ENCODE measurements around the gene SMG1. TPM values are rescaled to one million over a fixed set of nuclear protein-coding genes. Genes with fewer than 3 reads are reported as not detected.
"Not testable (repeated sequence)": the region's sequence is repeated elsewhere in the genome, so short reads cannot be mapped to it uniquely, and the experiment has no call there.

Gene SMG1
- total and polyA plus RNA-seq, 4 donors, result 5.3 to 70.8 (median 22.3) TPM

DNA sequence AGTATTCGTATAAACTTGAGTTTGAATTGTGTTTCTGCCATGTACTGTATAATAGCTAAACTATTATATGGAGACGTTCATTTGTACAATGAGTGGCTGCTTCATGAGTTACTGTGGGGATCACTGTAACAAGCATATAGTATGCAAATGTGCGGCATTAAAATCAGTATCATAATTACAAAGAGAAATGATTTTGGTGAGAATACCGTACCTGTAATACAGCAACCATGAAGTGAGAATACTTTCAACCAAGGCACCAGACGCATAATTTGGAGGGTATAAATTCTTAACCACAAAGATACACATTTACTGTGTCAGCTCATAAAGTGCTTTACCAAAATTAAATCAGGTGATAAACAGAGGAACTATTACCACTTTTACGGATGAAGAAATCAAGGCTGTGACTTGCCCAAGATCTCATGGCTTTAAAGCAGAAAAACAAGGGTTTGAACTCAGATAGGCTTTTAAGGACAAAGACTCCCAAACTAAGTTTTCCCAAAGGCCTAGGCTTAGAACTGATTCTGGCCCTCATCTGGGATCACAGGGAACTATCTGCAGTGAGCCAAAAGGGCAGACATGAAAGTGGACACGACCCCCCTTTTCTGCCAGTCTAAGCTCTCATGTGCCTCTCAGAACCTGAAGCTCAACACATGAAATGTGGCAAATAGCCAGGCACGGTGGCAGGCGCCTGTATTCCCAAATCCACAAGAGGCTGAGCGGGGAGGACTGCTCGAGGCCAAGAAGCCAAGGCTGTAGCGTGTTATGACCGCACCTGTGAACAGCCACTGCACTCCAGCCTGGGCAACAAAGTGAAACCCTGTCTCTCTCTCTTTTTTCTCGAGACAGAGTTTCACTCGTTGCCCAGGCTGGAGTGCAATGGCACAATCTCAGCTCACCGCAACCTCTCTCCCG, 142.5 kb downstream of the SMG1 start (continued):
- TF ChIP-seq RAD21 (IDR thresholded peaks at IDR 0.05), result no peak
- TF ChIP-seq TAF1 (conservative IDR thresholded peaks at IDR 0.05), result no peak
- no peak for TF ChIP-seq NR2F2 (IDR thresholded peaks at IDR 0.05)
- TF ChIP-seq EGR1 (IDR thresholded peaks at IDR 0.05; ENCODE audit: low read depth in 2 of 2), result no peak
- TF ChIP-seq, protein P1, sequence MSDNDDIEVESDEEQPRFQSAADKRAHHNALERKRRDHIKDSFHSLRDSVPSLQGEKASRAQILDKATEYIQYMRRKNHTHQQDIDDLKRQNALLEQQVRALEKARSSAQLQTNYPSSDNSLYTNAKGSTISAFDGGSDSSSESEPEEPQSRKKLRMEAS (IDR thresholded peaks at IDR 0.05), result no peak
- TF ChIP-seq GABPA (IDR thresholded peaks at IDR 0.05 in 1 of 2, conservative IDR thresholded peaks at IDR 0.05 in 1 of 2), result no peak
- TF ChIP-seq SP1 (IDR thresholded peaks at IDR 0.05), result no peak

DNA sequence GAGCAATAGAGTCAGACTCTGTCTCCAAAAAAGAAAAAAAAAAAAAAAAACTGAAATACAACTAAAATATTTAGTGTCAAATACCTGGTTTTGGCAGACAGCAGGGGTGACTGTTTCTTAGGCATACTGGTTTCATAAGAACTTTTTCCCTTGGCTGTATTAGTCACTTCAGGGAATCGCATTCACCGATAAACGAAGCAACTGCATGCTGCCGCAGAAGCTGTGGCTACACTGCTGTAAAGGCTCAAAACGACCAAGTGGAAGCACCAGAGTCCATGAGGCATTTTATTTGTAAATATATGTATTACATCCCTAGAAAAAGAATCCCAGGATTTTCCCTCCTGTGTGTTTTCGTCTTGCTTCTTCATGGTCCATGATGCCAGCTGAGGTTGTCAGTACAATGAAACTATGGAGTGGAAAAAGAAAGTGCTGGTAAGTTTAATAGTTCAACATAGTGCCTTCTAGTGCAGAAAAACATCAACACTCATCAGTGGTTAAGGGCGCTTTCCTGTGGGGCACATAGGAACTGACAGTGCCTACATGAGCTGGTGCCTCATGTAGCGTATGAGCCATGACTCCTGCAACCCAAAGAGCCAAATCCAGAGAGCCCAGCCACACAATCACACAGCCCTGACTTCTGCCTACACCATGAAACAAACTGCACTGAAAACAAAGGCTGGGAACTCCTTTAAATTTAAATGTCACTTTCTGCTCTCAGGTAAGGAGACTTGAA, 143.3 kb downstream of the SMG1 start:
- no peaks in the 10 kb centered on the region for H3K9me3 ChIP-seq (ENCODE audit: control insufficient read depth in 4 of 4, low read length in 3 of 4)
- peaks cover 19 to 48% (median 32%) of the 10 kb centered on the region in 4 donors for H3K36me3 ChIP-seq (ENCODE audit: control insufficient read depth in 4 of 4, insufficient read depth in 3 of 4, low read depth in 1 of 4, low read length in 3 of 4)
- H3K4me3 ChIP-seq (ENCODE audit: low read depth in 1 of 3, low read length in 3 of 3), result no peak overlapping the region
- TF ChIP-seq HNF4G (IDR thresholded peaks at IDR 0.05) (no peak), FOXA2 (IDR thresholded peaks at IDR 0.05) (no peak), HNF4A (conservative IDR thresholded peaks at IDR 0.05) (no peak), FOXA1 (IDR thresholded peaks at IDR 0.05) (no peak), TAF1 (conservative IDR thresholded peaks at IDR 0.05) (no peak), SP1 (IDR thresholded peaks at IDR 0.05) (no peak), NR2F2 (IDR thresholded peaks at IDR 0.05) (no peak), RXRA (IDR thresholded peaks at IDR 0.05) (no peak), RAD21 (IDR thresholded peaks at IDR 0.05) (no peak), EGR1 (IDR thresholded peaks at IDR 0.05; ENCODE audit: low read depth in 2 of 2) (no peak)
- TF ChIP-seq, protein P2, sequence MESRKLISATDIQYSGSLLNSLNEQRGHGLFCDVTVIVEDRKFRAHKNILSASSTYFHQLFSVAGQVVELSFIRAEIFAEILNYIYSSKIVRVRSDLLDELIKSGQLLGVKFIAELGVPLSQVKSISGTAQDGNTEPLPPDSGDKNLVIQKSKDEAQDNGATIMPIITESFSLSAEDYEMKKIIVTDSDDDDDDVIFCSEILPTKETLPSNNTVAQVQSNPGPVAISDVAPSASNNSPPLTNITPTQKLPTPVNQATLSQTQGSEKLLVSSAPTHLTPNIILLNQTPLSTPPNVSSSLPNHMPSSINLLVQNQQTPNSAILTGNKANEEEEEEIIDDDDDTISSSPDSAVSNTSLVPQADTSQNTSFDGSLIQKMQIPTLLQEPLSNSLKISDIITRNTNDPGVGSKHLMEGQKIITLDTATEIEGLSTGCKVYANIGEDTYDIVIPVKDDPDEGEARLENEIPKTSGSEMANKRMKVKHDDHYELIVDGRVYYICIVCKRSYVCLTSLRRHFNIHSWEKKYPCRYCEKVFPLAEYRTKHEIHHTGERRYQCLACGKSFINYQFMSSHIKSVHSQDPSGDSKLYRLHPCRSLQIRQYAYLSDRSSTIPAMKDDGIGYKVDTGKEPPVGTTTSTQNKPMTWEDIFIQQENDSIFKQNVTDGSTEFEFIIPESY (IDR thresholded peaks at IDR 0.05), result no peak
- TF ChIP-seq, protein P3, sequence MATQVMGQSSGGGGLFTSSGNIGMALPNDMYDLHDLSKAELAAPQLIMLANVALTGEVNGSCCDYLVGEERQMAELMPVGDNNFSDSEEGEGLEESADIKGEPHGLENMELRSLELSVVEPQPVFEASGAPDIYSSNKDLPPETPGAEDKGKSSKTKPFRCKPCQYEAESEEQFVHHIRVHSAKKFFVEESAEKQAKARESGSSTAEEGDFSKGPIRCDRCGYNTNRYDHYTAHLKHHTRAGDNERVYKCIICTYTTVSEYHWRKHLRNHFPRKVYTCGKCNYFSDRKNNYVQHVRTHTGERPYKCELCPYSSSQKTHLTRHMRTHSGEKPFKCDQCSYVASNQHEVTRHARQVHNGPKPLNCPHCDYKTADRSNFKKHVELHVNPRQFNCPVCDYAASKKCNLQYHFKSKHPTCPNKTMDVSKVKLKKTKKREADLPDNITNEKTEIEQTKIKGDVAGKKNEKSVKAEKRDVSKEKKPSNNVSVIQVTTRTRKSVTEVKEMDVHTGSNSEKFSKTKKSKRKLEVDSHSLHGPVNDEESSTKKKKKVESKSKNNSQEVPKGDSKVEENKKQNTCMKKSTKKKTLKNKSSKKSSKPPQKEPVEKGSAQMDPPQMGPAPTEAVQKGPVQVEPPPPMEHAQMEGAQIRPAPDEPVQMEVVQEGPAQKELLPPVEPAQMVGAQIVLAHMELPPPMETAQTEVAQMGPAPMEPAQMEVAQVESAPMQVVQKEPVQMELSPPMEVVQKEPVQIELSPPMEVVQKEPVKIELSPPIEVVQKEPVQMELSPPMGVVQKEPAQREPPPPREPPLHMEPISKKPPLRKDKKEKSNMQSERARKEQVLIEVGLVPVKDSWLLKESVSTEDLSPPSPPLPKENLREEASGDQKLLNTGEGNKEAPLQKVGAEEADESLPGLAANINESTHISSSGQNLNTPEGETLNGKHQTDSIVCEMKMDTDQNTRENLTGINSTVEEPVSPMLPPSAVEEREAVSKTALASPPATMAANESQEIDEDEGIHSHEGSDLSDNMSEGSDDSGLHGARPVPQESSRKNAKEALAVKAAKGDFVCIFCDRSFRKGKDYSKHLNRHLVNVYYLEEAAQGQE (IDR thresholded peaks at IDR 0.05), result no peak
- TF ChIP-seq, protein P4, sequence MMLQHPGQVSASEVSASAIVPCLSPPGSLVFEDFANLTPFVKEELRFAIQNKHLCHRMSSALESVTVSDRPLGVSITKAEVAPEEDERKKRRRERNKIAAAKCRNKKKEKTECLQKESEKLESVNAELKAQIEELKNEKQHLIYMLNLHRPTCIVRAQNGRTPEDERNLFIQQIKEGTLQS (IDR thresholded peaks at IDR 0.05), result no peak
- TF ChIP-seq, protein P5, sequence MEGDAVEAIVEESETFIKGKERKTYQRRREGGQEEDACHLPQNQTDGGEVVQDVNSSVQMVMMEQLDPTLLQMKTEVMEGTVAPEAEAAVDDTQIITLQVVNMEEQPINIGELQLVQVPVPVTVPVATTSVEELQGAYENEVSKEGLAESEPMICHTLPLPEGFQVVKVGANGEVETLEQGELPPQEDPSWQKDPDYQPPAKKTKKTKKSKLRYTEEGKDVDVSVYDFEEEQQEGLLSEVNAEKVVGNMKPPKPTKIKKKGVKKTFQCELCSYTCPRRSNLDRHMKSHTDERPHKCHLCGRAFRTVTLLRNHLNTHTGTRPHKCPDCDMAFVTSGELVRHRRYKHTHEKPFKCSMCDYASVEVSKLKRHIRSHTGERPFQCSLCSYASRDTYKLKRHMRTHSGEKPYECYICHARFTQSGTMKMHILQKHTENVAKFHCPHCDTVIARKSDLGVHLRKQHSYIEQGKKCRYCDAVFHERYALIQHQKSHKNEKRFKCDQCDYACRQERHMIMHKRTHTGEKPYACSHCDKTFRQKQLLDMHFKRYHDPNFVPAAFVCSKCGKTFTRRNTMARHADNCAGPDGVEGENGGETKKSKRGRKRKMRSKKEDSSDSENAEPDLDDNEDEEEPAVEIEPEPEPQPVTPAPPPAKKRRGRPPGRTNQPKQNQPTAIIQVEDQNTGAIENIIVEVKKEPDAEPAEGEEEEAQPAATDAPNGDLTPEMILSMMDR (IDR thresholded peaks at IDR 0.05; ENCODE audit: low read depth, low read length, missing input control), result no peak
- no peak for DNase-seq (ENCODE audit: low spot score)
- 93% methylated on average over 8 of the region's 8 CpGs for WGBS
- no peak overlapping the region for H3K27ac ChIP-seq (ENCODE audit: low read depth in 1 of 2, low read length in 2 of 2)
- H3K4me1 ChIP-seq (ENCODE audit: control insufficient read depth in 4 of 4, insufficient read depth in 4 of 4, low read length in 3 of 4), result peaks cover 0 to 14% (median 8%) of the 10 kb centered on the region in 4 donors
- no peaks in the 10 kb centered on the region for H3K27me3 ChIP-seq (ENCODE audit: control insufficient read depth in 4 of 4, insufficient read depth in 4 of 4, low read length in 3 of 4)
- H3K9ac ChIP-seq (ENCODE audit: low read depth in 1 of 2, low read length in 2 of 2), result no peak overlapping the region

DNA sequence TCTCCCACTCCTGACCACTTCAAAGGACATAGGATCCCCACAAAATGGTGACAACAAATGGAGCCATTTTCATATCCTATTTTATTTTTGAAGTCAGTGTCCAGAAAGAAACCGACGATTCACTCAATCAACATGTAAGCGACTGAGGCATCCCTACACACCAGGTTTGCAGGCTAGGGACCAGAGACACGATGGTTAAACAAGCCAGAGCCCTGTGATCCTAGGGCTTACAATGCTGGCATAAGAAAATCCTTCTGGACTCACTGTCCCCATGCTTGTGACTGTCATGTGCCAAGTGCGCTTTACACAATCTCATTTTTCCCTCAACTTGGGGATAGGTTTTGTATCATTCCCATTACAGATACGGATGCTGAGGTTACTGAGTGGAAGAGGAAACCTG, 145.0 kb downstream of the SMG1 start:
- H3K9ac ChIP-seq (ENCODE audit: low read depth in 1 of 2, low read length in 2 of 2); H3K4me3 ChIP-seq (ENCODE audit: low read depth in 1 of 3, low read length in 3 of 3); H3K4me1 ChIP-seq (ENCODE audit: control insufficient read depth in 4 of 4, insufficient read depth in 4 of 4, low read length in 3 of 4); H3K27ac ChIP-seq (ENCODE audit: low read depth in 1 of 2, low read length in 2 of 2); H3K27me3 ChIP-seq (ENCODE audit: control insufficient read depth in 4 of 4, insufficient read depth in 4 of 4, low read length in 3 of 4); DNase-seq (ENCODE audit: low spot score); H3K9me3 ChIP-seq (ENCODE audit: control insufficient read depth in 4 of 4, low read length in 3 of 4): not testable (repeated sequence)
- WGBS, result 92% methylated on average over 6 of the region's 6 CpGs
- H3K36me3 ChIP-seq (ENCODE audit: control insufficient read depth in 4 of 4, insufficient read depth in 3 of 4, low read depth in 1 of 4, low read length in 3 of 4), result peaks cover 15 to 36% (median 26%) of the 10 kb centered on the region in 4 donors

DNA sequence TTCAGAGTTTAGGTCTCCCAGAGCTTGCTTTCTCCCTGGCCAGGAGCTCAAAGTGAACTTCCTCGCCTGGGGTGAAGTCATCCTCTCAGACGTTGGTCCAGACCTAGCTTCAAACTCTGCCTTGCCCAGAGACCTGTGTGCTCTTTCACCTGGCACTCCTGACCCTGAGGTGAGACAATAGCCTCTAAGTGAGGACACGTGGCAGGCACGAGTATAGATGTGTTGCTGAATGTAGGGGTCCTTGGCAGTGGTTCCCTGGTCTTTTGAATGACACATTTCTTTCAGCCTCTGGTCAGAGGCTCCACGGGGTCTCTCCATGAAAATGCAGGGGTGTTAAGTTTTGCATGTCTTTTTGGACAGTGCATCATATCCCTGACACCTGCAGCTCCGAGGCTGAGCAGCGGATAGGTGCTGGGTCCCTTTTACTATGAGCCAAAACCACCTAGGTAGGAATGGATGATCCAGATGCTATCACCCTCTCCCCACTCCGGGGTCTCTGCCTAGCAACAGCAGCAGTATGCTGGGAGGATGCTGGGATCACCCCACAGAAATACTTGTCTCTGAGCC, 145.7 kb downstream of the SMG1 start:
- H3K27ac ChIP-seq (ENCODE audit: low read depth in 1 of 2, low read length in 2 of 2); H3K27me3 ChIP-seq (ENCODE audit: control insufficient read depth in 4 of 4, insufficient read depth in 4 of 4, low read length in 3 of 4); DNase-seq (ENCODE audit: low spot score); H3K4me1 ChIP-seq (ENCODE audit: control insufficient read depth in 4 of 4, insufficient read depth in 4 of 4, low read length in 3 of 4); H3K4me3 ChIP-seq (ENCODE audit: low read depth in 1 of 3, low read length in 3 of 3); H3K9ac ChIP-seq (ENCODE audit: low read depth in 1 of 2, low read length in 2 of 2); H3K9me3 ChIP-seq (ENCODE audit: control insufficient read depth in 4 of 4, low read length in 3 of 4): not testable (repeated sequence)
- 72% methylated on average over 8 of the region's 8 CpGs for WGBS
- H3K36me3 ChIP-seq (ENCODE audit: control insufficient read depth in 4 of 4, insufficient read depth in 3 of 4, low read depth in 1 of 4, low read length in 3 of 4), result peaks cover 14 to 30% (median 23%) of the 10 kb centered on the region in 4 donors
